HepG2 (cell line): ENCODE measurements around the gene ARHGEF40. TPM values are rescaled to one million over a fixed set of nuclear protein-coding genes. Genes with fewer than 3 reads are reported as not detected.

Experiments used
- ATAC-seq: fragments of 200-7000 bp; cut with Tn5 transposase; 3 replicates; pipeline ENCODE4 v1.9.1; 2020; ENCODE audit warnings: mild to moderate bottlenecking, moderate library complexity
- BruUV-seq: library from RNA; stranded (reverse); fragments of 400-500 nt; replicated peaks from 2 replicates; lab custom pipeline; 2021; lab: Mats Ljungman, UMichigan
- CTCF ChIA-PET: fragments of 300-600 bp; formaldehyde crosslinking; extraction: SDS; loops from one replicate; lab custom pipeline; 2021; ENCODE audit warnings: low total read pairs, inconsistent platforms, low intra/inter-chr PET ratio; lab: Yijun Ruan, JAX
- POLR2A ChIA-PET: fragments of 350-600 bp; sonication (Branson Sonifier 250); formaldehyde crosslinking; loops from one replicate; lab custom pipeline; 2020; ENCODE audit warnings: antibody characterized with exemption, inconsistent platforms; lab: Yijun Ruan, JAX
- DNase-seq: peaks from one replicate; pipeline ENCODE4 v3.0.0-alpha.2; 2015; ENCODE audit warnings: low spot score
- FAIRE-seq: peaks from 3 replicates; lab custom pipeline; 2011; peaks lifted over from hg19 to GRCh38; lab: Jason Lieb, UNC
- H2AFZ ChIP-seq: one replicate; pipeline ENCODE4 v1.6.1; 2011; ENCODE audit warnings: low read length, inconsistent platforms
- H3K27ac ChIP-seq: fragments of 300-600 bp; 3 replicates; pipeline ENCODE4 v1.8.0; 2011; ENCODE audit warnings: mixed run types, mild to moderate bottlenecking, mixed read lengths, low read length, inconsistent platforms; ENCODE audit not compliant: insufficient read depth; ENCODE audit errors: extremely low read length
- H3K27me3 ChIP-seq, 2 experiments: fragments of 200-600 bp in 1 of 2; 2 replicates in 1 of 2; 3 replicates in 1 of 2; pipeline versions ENCODE4 v1.6.0 to v1.8.0; 2011; ENCODE audit warnings: low read length in 2 of 2, mild to moderate bottlenecking in 2 of 2, moderate library complexity in 2 of 2, inconsistent platforms in 1 of 2; ENCODE audit not compliant: insufficient read depth in 2 of 2, control insufficient read depth in 1 of 2
- H3K36me3 ChIP-seq, 2 experiments: fragments of 200-600 bp in 1 of 2; replicated peaks in 1 of 2; 2 replicates in 1 of 2; 3 replicates in 1 of 2; pipeline versions ENCODE4 v1.5.1 to v1.8.0; 2011; ENCODE audit warnings: low read length in 2 of 2, inconsistent platforms in 1 of 2; ENCODE audit not compliant: insufficient read depth in 2 of 2, control insufficient read depth in 1 of 2
- H3K4me1 ChIP-seq: 2 replicates; pipeline ENCODE4 v1.5.1; 2012; ENCODE audit warnings: low read length, inconsistent platforms; ENCODE audit not compliant: insufficient read depth
- H3K4me2 ChIP-seq: 2 replicates; pipeline ENCODE4 v1.6.0; 2011; ENCODE audit warnings: low read depth, low read length, inconsistent platforms
- H3K4me3 ChIP-seq, 3 experiments: fragments of 200-600 bp in 1 of 3; sonication (generic), shearing (Covaris generic) in 1 of 3; replicated peaks in 1 of 3; 2 replicates each; pipeline ENCODE4 v1.5.1; 2011 to 2016; ENCODE audit warnings: low read length in 3 of 3, inconsistent platforms in 2 of 3, low read depth in 2 of 3, mild to moderate bottlenecking in 2 of 3, control low read depth in 1 of 3, mixed read lengths in 1 of 3; ENCODE audit not compliant: insufficient read depth in 1 of 3
- H3K79me2 ChIP-seq: one replicate; pipeline ENCODE4 v1.6.1; 2011; ENCODE audit warnings: low read length, inconsistent platforms; ENCODE audit not compliant: insufficient read depth
- H3K9ac ChIP-seq: 2 replicates; pipeline ENCODE4 v1.6.0; 2011; ENCODE audit warnings: mild to moderate bottlenecking, low read depth, low read length, inconsistent platforms; ENCODE audit not compliant: insufficient read depth
- H3K9me3 ChIP-seq: 2 replicates; pipeline ENCODE4 v1.5.1; 2012; ENCODE audit warnings: mild to moderate bottlenecking, low read length
- H4K20me1 ChIP-seq: 2 replicates; pipeline ENCODE4 v1.6.0; 2011; ENCODE audit warnings: inconsistent platforms, mild to moderate bottlenecking, low read length, moderate library complexity; ENCODE audit not compliant: insufficient read depth
- ARID5B ChIP-seq: IDR thresholded peaks from 2 replicates; pipeline ENCODE4 v1.4.0; 2020; ENCODE audit warnings: mild to moderate bottlenecking, missing genetic modification reagents
- GATA4 ChIP-seq: sonication (generic); IDR thresholded peaks from 2 replicates; pipeline ENCODE4 v1.6.1; 2016; ENCODE audit warnings: antibody characterized with exemption, low read depth, borderline replicate concordance
- HNF4G ChIP-seq, 2 experiments: sonication (generic) in 1 of 2; formaldehyde crosslinking in 1 of 2; IDR thresholded peaks; 2 replicates each; pipeline versions ENCODE4 v1.4.0 to v1.6.1; 2011 to 2020; ENCODE audit warnings: borderline replicate concordance in 2 of 2, low read depth in 2 of 2, mild to moderate bottlenecking in 2 of 2, low read length in 1 of 2, missing genetic modification reagents in 1 of 2, moderate library complexity in 1 of 2
- HOXA9 ChIP-seq: sonication (generic); formaldehyde crosslinking; IDR thresholded peaks from 2 replicates; pipeline ENCODE4 v1.8.1; 2022; ENCODE audit warnings: missing genetic modification reagents, mild to moderate bottlenecking, moderate library complexity, borderline replicate concordance
- MEF2D ChIP-seq: sonication (generic); formaldehyde crosslinking; IDR thresholded peaks from 2 replicates; pipeline ENCODE4 v1.5.1; 2020; ENCODE audit warnings: mild to moderate bottlenecking, missing genetic modification reagents
- RFX3 ChIP-seq: IDR thresholded peaks from 2 replicates; pipeline ENCODE4 v1.6.1; 2016; ENCODE audit warnings: missing biosample characterization, missing genetic modification reagents
- THAP7 ChIP-seq: sonication (generic); formaldehyde crosslinking; IDR thresholded peaks from 2 replicates; pipeline ENCODE4 v1.8.1; 2023; ENCODE audit warnings: mild to moderate bottlenecking, missing genetic modification reagents
- THRA ChIP-seq: sonication (generic); formaldehyde crosslinking; IDR thresholded peaks from 2 replicates; pipeline ENCODE4 v1.4.0; 2020; ENCODE audit warnings: missing genetic modification reagents, borderline replicate concordance
- WIZ ChIP-seq: sonication (generic); formaldehyde crosslinking; IDR thresholded peaks from 2 replicates; pipeline ENCODE4 v1.5.1; 2020; ENCODE audit warnings: mild to moderate bottlenecking, missing genetic modification reagents
- ZNF160 ChIP-seq: sonication (generic); formaldehyde crosslinking; IDR thresholded peaks from 2 replicates; pipeline ENCODE4 v1.8.0; 2022; ENCODE audit warnings: mild to moderate bottlenecking, inconsistent platforms, missing genetic modification reagents
- ZNF343 ChIP-seq: sonication (generic); formaldehyde crosslinking; IDR thresholded peaks from 2 replicates; pipeline ENCODE4 v1.4.0; 2020; ENCODE audit warnings: mild to moderate bottlenecking, missing genetic modification reagents
- ZNF614 ChIP-seq: IDR thresholded peaks from 2 replicates; pipeline ENCODE4 v1.6.1; 2018; ENCODE audit warnings: missing biosample characterization, missing genetic modification reagents, inconsistent platforms, borderline replicate concordance
- WGBS: methylation state at CpG from one replicate; pipeline ENCODE4 v1.1.6; 2017; ENCODE audit warnings: low lambda C conversion rate; 5-methylcytosine and 5-hydroxymethylcytosine counted together
- in situ Hi-C: cut with HindIII; loops from 2 replicates; pipeline ENCODE4 v1.10.0; 2017; ENCODE audit warnings: low pct_unique_long_range_greater_than_20kb; ENCODE audit not compliant: extremely low pct_ligation_motif_present
- intact Hi-C: fragments of 100-400 bp; cut with micrococcal nuclease; formaldehyde crosslinking; loops from one replicate; pipeline ENCODE4 v1.10.0; 2022; ENCODE audit not compliant: unreplicated experiment
- polyA plus RNA-seq, 8 experiments: library from polyadenylated mRNA; depleted of rRNA in 3 of 8; stranded (reverse) in 7 of 8; unstranded in 1 of 8; fragments of >200 nt; fragmentation: Illumina TruSeq in 4 of 8; extraction: Trizol in 4 of 8; gene quantifications; 2 replicates each; pipeline versions ENCODE4 v1.2.1 to v1.2.3, GENCODE V29; 2011 to 2016; ENCODE audit warnings: low read depth in 4 of 8, missing spikeins in 1 of 8, mixed read lengths in 1 of 8; ENCODE audit not compliant: insufficient read depth in 1 of 8
- total RNA-seq, 5 experiments: library from RNA; depleted of rRNA; stranded (reverse); fragments of >200 nt; fragmentation: Illumina TruSeq; extraction: Trizol; gene quantifications; 2 replicates each; pipeline ENCODE4 v1.2.3, GENCODE V29; 2016; ENCODE audit warnings: low read depth in 1 of 5

ARHGEF40 gene
- total and polyA plus RNA-seq, 2 of the 13 experiments (the other 11 are each of a cell fraction or from before 2014, with no cell fraction given) = 28.1 to 78.1 TPM

GRCh38 chr14:21043387-21043973, 26.6 kb upstream of the ARHGEF40 start (continued):
- TF ChIP-seq ZNF343 (CRISPR knock-in tag) (no peak), THAP7 (peak; percentile 46; the same call in 1 of the 2 replicates)

- Histone ChIP-seq H3K27me3 (no peaks in the 10 kb centered on the region), H2AFZ (no peak overlapping the region), H3K36me3 (no peaks in the 10 kb centered on the region), H3K9me3 (no peaks in the 10 kb centered on the region), H3K4me1 (peaks cover 75% of the 10 kb centered on the region), H3K79me2 (no peaks in the 10 kb centered on the region), H3K4me2 (peak overlapping the region; percentile 52), H3K27ac (peak overlapping the region; percentile 83), H3K9ac (peak overlapping the region; percentile 14; the same call in 1 of the 2 replicates), H3K4me3 (0 out of 6 replicates have a peak overlapping the region, but pooled peaks of 1 of the 3 experiments have one; percentile 15), H4K20me1 (no peaks in the 10 kb centered on the region)
- CTCF ChIA-PET = interaction anchor here (0.9 to 2.2 kb wide), 2 partner anchors 29 to 48 kb away, joined by 4 to 8 read pairs; no protein-coding TSS in a partner anchor
- WGBS = 19% methylated on average over 6 of the region's 6 CpGs
- intact Hi-C loops = no loop called here
- POLR2A ChIA-PET = interaction anchor here (1.2 to 2.3 kb wide), 9 partner anchors 8 to 358 kb away, joined by 3 to 18 read pairs (median 7); partner anchors contain the start of genes ARHGEF40 and NDRG2
- peak; percentile 73 for FAIRE-seq
- in situ Hi-C loops = loop anchor here (5.0 kb wide), 1 partner anchor 187 kb away; no protein-coding TSS in a partner anchor
- peak; percentile 42 for ATAC-seq
- no TSS peak for BruUV-seq
- DNase-seq = peak; percentile 78
- TF ChIP-seq HNF4G (IDR thresholded peaks at IDR 0.05; ENCODE audit: borderline replicate concordance, low read depth, low read length) (peak; percentile 32; the same call in 1 of the 2 replicates), HNF4G (CRISPR knock-in tag; IDR thresholded peaks at IDR 0.05; ENCODE audit: borderline replicate concordance, low read depth) (no peak; the same call in 1 of the 2 replicates), WIZ (peak; percentile 96), HOXA9 (CRISPR knock-in tag) (no peak), GATA4 (0 out of 2 replicates have a peak, but pooled peaks have one; percentile 41), RFX3 (CRISPR knock-in tag) (no peak), ARID5B (CRISPR knock-in tag) (peak; percentile 81), MEF2D (CRISPR knock-in tag) (0 out of 2 replicates have a peak, but pooled peaks have one; percentile 14), ZNF160 (CRISPR knock-in tag) (0 out of 2 replicates have a peak, but pooled peaks have one; percentile 39), THRA (CRISPR knock-in tag) (peak; percentile 19; the same call in 1 of the 2 replicates), ZNF614 (CRISPR knock-in tag) (peak; percentile 57; the same call in 1 of the 2 replicates)
These were observed 26.0 kb upstream of the ARHGEF40 start for GRCh38 chr14:21043974-21044618.
